Osteoblast (primary cell): Measurements from ENCODE around the gene CLCN5. TPM values are rescaled to one million over a fixed set of nuclear protein-coding genes. Genes with fewer than 3 reads are reported as not detected.
A peak's percentile ranks its signal among the peaks of the same experiment; 100 is the strongest.

Experiments used
- DNase-seq: peaks from one replicate; pipeline ENCODE4 v3.0.0; 2011; ENCODE audit warnings: low spot score, mixed read lengths; ENCODE audit not compliant: insufficient read length; ENCODE audit errors: missing footprints
- H2AFZ ChIP-seq: 2 replicates; pipeline ENCODE4 v1.6.0; 2011; ENCODE audit warnings: mild to moderate bottlenecking, low read length
- H3K27ac ChIP-seq: 2 replicates; pipeline ENCODE4 v1.5.1; 2011; ENCODE audit warnings: mild to moderate bottlenecking, low read depth, low read length, moderate library complexity
- H3K27me3 ChIP-seq: 2 replicates; pipeline ENCODE4 v1.6.0; 2012; ENCODE audit warnings: mild to moderate bottlenecking, control low read depth, inconsistent platforms, low read length, moderate library complexity; ENCODE audit not compliant: insufficient read depth
- H3K36me3 ChIP-seq: 2 replicates; pipeline ENCODE4 v1.5.1; 2011; ENCODE audit warnings: mild to moderate bottlenecking, low read length, control low read depth, moderate library complexity; ENCODE audit not compliant: insufficient read depth
- H3K4me1 ChIP-seq: 2 replicates; pipeline ENCODE4 v1.5.1; 2011; ENCODE audit warnings: mild to moderate bottlenecking, low read length, control low read depth, moderate library complexity; ENCODE audit not compliant: insufficient read depth
- H3K4me2 ChIP-seq: 2 replicates; pipeline ENCODE4 v1.6.0; 2011; ENCODE audit warnings: mild to moderate bottlenecking, low read length; ENCODE audit not compliant: insufficient read depth
- H3K4me3 ChIP-seq: fragments of 200-600 bp; sonication (generic); 3 replicates; pipeline ENCODE4 v1.5.1; 2012; ENCODE audit warnings: mild to moderate bottlenecking, low read length, inconsistent platforms; ENCODE audit not compliant: insufficient read depth
- H3K79me2 ChIP-seq: 2 replicates; pipeline ENCODE4 v1.6.0; 2012; ENCODE audit warnings: mild to moderate bottlenecking, low read length, control low read depth, inconsistent platforms; ENCODE audit not compliant: insufficient read depth
- H3K9me3 ChIP-seq: 2 replicates; pipeline ENCODE4 v1.5.1; 2011; ENCODE audit warnings: low read depth, low read length, control low read depth
- H4K20me1 ChIP-seq: 2 replicates; pipeline ENCODE4 v1.6.0; 2012; ENCODE audit warnings: mild to moderate bottlenecking, low read length, control low read depth; ENCODE audit not compliant: insufficient read depth
- CTCF ChIP-seq: IDR thresholded peaks from 2 replicates; pipeline ENCODE4 v1.5.1; 2011; ENCODE audit warnings: mild to moderate bottlenecking, low read depth, low read length, moderate library complexity; ENCODE audit errors: extremely low read depth
- total RNA-seq: library from RNA; depleted of rRNA; stranded (reverse); fragments of >200 nt; gene quantifications from 2 replicates; pipeline ENCODE4 v1.2.3, GENCODE V29; 2012

Gene CLCN5
- total RNA-seq, 1 donor, result 13.0 TPM

- H2AFZ ChIP-seq, result no peak overlapping the region
- no peak for TF ChIP-seq CTCF
Observed at GRCh38 chrX:49996474-49996873, 74.1 kb downstream of the CLCN5 start.

GRCh38 chrX:49999087-49999486 lies 76.7 kb downstream of the CLCN5 start:
- H3K9me3 ChIP-seq, result no peaks in the 10 kb centered on the region
- no peak overlapping the region for H3K4me3 ChIP-seq
- DNase-seq, result peak; percentile 46
- no peaks in the 10 kb centered on the region for H3K79me2 ChIP-seq
- peaks cover 6% of the 10 kb centered on the region for H4K20me1 ChIP-seq
- H3K36me3 ChIP-seq, result no peaks in the 10 kb centered on the region
- peaks cover 17% of the 10 kb centered on the region for H3K4me1 ChIP-seq
- H3K27ac ChIP-seq, result no peak overlapping the region
- no peak overlapping the region for H3K4me2 ChIP-seq
- no peak for TF ChIP-seq CTCF
- H3K27me3 ChIP-seq, result peaks cover under 1% of the 10 kb centered on the region
- no peak overlapping the region for H2AFZ ChIP-seq

More at GRCh38 chrX:49996474-49996873, 74.1 kb downstream of the CLCN5 start:
- Histone ChIP-seq H3K36me3 (no peaks in the 10 kb centered on the region), H3K4me3 (no peak overlapping the region), H3K79me2 (no peaks in the 10 kb centered on the region), H3K4me2 (no peak overlapping the region), H3K27ac (no peak overlapping the region), H3K4me1 (peaks cover 26% of the 10 kb centered on the region), H3K9me3 (no peaks in the 10 kb centered on the region), H3K27me3 (peaks cover 6% of the 10 kb centered on the region), H4K20me1 (no peaks in the 10 kb centered on the region)
- DNase-seq, result no peak

- Histone ChIP-seq H3K36me3 (no peaks in the 10 kb centered on the region), H3K27me3 (peaks cover 2% of the 10 kb centered on the region), H3K9me3 (no peaks in the 10 kb centered on the region), H4K20me1 (peaks cover 6% of the 10 kb centered on the region), H3K79me2 (no peaks in the 10 kb centered on the region), H2AFZ (no peak overlapping the region), H3K27ac (no peak overlapping the region), H3K4me1 (peaks cover 5% of the 10 kb centered on the region), H3K4me2 (no peak overlapping the region), H3K4me3 (no peak overlapping the region)
- no peak for DNase-seq
- TF ChIP-seq CTCF, result no peak
Observed at GRCh38 chrX:50000937-50001542, 78.6 kb downstream of the CLCN5 start.

GRCh38 chrX:50002067-50002714 lies 79.8 kb downstream of the CLCN5 start:
- Histone ChIP-seq H2AFZ (no peak overlapping the region), H3K4me2 (no peak overlapping the region), H4K20me1 (peaks cover 6% of the 10 kb centered on the region), H3K4me3 (no peak overlapping the region), H3K4me1 (no peaks in the 10 kb centered on the region), H3K27ac (no peak overlapping the region), H3K27me3 (peaks cover 2% of the 10 kb centered on the region), H3K9me3 (no peaks in the 10 kb centered on the region), H3K36me3 (no peaks in the 10 kb centered on the region), H3K79me2 (no peaks in the 10 kb centered on the region)
- no peak for DNase-seq
- no peak for TF ChIP-seq CTCF
